MM.1S (cell line): ENCODE measurements around the gene HSD17B11.
"Not testable (repeated sequence)": the region's sequence is repeated elsewhere in the genome, so short reads cannot be mapped to it uniquely, and the experiment has no call there.

ENCODE experiments used
- CTCF ChIP-seq: fragments of 300-600 bp; sonication (generic); IDR thresholded peaks from 2 replicates; pipeline ENCODE4 v1.5.1; 2016; ENCODE audit warnings: antibody characterized with exemption, low read length, mixed read lengths
- EZH2 ChIP-seq: fragments of 300-600 bp; sonication (generic); optimal IDR thresholded peaks from 2 replicates; pipeline ENCODE3; 2017; ENCODE audit warnings: low read depth, mild to moderate bottlenecking, antibody characterized with exemption, low read length, mixed read lengths
- EZH2phosphoT487 ChIP-seq: fragments of 300-600 bp; sonication (generic); IDR thresholded peaks from 2 replicates; pipeline ENCODE4 v1.6.1; 2018; ENCODE audit warnings: antibody characterized with exemption, low read length

- TF ChIP-seq EZH2phosphoT487, EZH2, CTCF: not testable (repeated sequence)
Measured at GRCh38 chr4:87341954-87342635, 48.9 kb downstream of the HSD17B11 start.
